Urinary bladder (tissue), 4 donors: ENCODE data around the gene RCAN1. TPM values are rescaled to one million over a fixed set of nuclear protein-coding genes. Genes with fewer than 3 reads are reported as not detected.
"Not testable (repeated sequence)": the region's sequence is repeated elsewhere in the genome, so short reads cannot be mapped to it uniquely, and the experiment has no call there.

Source experiments
- DNase-seq: peaks from one replicate; pipeline ENCODE4 v3.0.0-alpha.2; 2015; ENCODE audit errors: extremely low spot score
- H3K27ac ChIP-seq: one replicate; pipeline ENCODE4 v1.5.1; 2013; ENCODE audit warnings: low read depth, mild to moderate bottlenecking, moderate library complexity
- H3K36me3 ChIP-seq: one replicate; pipeline ENCODE4 v1.6.1; 2013; ENCODE audit warnings: mild to moderate bottlenecking, moderate library complexity; ENCODE audit not compliant: insufficient read depth
- H3K4me1 ChIP-seq: one replicate; pipeline ENCODE4 v1.6.1; 2013; ENCODE audit warnings: mild to moderate bottlenecking, moderate library complexity; ENCODE audit not compliant: insufficient read depth
- H3K4me3 ChIP-seq: one replicate; pipeline ENCODE4 v1.5.1; 2013; ENCODE audit warnings: low read depth, low read length
- WGBS: extraction: QIAGEN DNeasy Blood & Tissue Kit; methylation state at CpG from one replicate; pipeline ENCODE4 v1.1.7; 2013; 5-methylcytosine and 5-hydroxymethylcytosine counted together
- polyA plus RNA-seq: library from polyadenylated mRNA; stranded (reverse); fragments of 200-250 nt; gene quantifications from one replicate; pipeline ENCODE4 v1.2.3, GENCODE V29; 2013
- total RNA-seq: library from RNA; depleted of rRNA; stranded (reverse); fragments of >200 nt; gene quantifications from one replicate; pipeline ENCODE4 v1.2.3, GENCODE V29; 2014
- donor health status: healthy with polysubstance abuse.
- donor health status: healthy.

The RCAN1 gene
- total and polyA plus RNA-seq, 2 donors, result 26.6 to 27.4 TPM

- H3K4me1 ChIP-seq, result no peaks in the 10 kb centered on the region
- H3K4me3 ChIP-seq, result no peak overlapping the region
- no peak for DNase-seq
- H3K27ac ChIP-seq, result no peak overlapping the region
- no peaks in the 10 kb centered on the region for H3K36me3 ChIP-seq
- 28% methylated on average over 3 of the region's 3 CpGs for WGBS
Measured at GRCh38 chr21:34583926-34584563, 30.9 kb downstream of the RCAN1 start.

GRCh38 chr21:34582506-34583150 lies 32.3 kb downstream of the RCAN1 start:
- H3K36me3 ChIP-seq, result no peaks in the 10 kb centered on the region
- WGBS, result 82% methylated on average over 10 of the region's 10 CpGs
- no peak for DNase-seq
- H3K4me3 ChIP-seq, result no peak overlapping the region
- no peaks in the 10 kb centered on the region for H3K4me1 ChIP-seq
- no peak overlapping the region for H3K27ac ChIP-seq

- WGBS, result 53% methylated on average over 9 of the region's 9 CpGs
- Histone ChIP-seq H3K4me1 (no peaks in the 10 kb centered on the region), H3K4me3 (no peak overlapping the region), H3K27ac (no peak overlapping the region), H3K36me3 (no peaks in the 10 kb centered on the region)
- no peak for DNase-seq
Measured at GRCh38 chr21:34580181-34580700, 34.7 kb downstream of the RCAN1 start.

GRCh38 chr21:34579411-34579810 lies 35.5 kb downstream of the RCAN1 start:
- 90% methylated on average over 1 of the region's 1 CpG for WGBS
- DNase-seq, result no peak
- H3K36me3 ChIP-seq, result no peaks in the 10 kb centered on the region

GRCh38 chr21:34576041-34576511 lies 38.8 kb downstream of the RCAN1 start:
- H3K36me3 ChIP-seq, result no peaks in the 10 kb centered on the region
- DNase-seq, result no peak
- no peak overlapping the region for H3K27ac ChIP-seq
- no peaks in the 10 kb centered on the region for H3K4me1 ChIP-seq
- WGBS, result 35% methylated on average over 5 of the region's 5 CpGs
- H3K4me3 ChIP-seq, result no peak overlapping the region

More at GRCh38 chr21:34579411-34579810, 35.5 kb downstream of the RCAN1 start:
- H3K27ac ChIP-seq, result no peak overlapping the region
- no peaks in the 10 kb centered on the region for H3K4me1 ChIP-seq
- H3K4me3 ChIP-seq, result no peak overlapping the region

DNA sequence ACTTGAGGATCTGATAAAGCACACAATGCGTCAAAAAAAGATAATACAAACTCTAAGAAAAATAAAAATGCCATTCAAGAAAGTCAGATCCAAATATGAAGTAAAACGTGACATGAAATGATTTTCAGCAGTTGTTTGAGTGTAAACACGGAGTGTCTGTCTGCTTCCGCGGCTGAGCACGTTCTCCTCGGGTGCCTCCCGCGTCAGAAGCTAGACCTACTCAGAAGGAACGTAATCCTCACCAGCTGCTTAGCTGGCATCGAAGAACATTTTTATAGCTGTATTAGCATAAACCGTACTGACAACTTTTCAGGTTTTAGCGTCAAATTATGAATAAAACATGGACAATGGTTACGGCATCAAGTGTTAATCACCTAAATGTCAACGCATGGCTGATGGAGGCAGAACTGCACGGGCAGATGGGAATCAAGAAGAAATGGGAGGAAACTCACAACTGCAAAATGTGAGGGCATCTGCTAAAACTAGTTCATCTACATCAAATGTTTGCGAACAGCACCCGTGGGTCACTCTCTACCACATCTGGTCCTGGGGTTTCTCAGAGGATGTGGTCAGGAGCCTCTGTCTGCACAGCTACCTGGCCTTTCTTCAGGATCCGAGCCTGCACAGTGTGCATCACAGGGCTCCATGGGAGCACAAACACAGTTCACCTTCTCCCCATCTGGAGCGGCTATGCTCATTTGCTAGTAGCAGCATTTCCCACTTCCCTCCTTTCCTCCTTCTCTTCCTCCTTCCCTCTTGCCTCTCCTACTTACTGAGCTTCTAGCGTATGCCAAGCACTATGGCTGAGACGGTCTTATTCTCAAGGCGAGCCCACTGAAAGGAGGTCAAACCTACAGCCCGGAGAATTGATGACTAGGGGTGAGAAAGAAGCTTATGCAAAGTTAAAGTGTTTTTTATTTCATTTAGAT lies 40.0 kb downstream of the RCAN1 start:
- no peaks in the 10 kb centered on the region for H3K4me1 ChIP-seq
- no peak for DNase-seq
- no peaks in the 10 kb centered on the region for H3K36me3 ChIP-seq
- H3K4me3 ChIP-seq, result no peak overlapping the region
- 66% methylated on average over 24 of the region's 24 CpGs for WGBS
- no peak overlapping the region for H3K27ac ChIP-seq

DNA sequence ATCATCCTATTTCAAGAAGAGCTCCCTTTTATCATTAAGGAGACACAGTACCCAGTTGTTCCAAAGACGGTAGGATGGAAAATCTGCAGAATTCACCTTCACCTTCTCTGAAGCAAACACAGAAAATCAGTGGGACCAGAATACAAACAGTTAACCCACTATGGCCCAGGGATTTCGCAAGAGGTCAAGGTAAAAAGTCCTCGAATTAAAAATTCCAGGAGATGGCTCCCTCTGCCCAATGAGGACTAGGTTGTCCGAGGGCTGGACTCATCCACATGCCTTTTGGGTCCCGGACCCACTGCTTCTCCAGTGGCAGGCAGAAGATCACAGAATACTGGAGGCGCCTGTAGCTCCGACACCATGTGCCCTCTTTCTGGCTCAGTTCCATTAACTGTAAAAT lies 42.9 kb downstream of the RCAN1 start:
- H3K4me1 ChIP-seq, result no peaks in the 10 kb centered on the region
- no peak for DNase-seq
- H3K36me3 ChIP-seq, result no peaks in the 10 kb centered on the region
- WGBS, result 85% methylated on average over 7 of the region's 7 CpGs
- H3K4me3 ChIP-seq, result no peak overlapping the region
- no peak overlapping the region for H3K27ac ChIP-seq

DNA sequence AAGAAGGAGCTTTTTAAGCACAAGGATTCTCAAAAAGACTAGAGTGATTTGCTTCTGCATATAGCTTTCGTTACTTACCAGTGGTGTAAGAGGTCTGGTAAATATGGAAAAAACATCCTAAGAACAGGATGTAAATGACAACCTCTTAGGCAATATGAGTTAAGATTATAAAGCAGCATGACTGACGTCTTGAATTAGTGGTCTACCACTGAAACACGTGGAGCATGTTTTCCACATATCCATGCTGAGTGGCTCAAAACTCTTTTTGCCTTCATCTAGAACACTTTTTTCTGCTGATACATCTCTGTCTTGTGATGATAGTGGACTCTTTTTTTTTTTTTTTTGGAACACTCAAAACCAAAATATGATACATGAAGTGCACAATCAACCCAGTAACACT lies 44.6 kb downstream of the RCAN1 start:
- Histone ChIP-seq H3K36me3 (no peaks in the 10 kb centered on the region), H3K27ac (no peak overlapping the region), H3K4me3 (no peak overlapping the region), H3K4me1 (no peaks in the 10 kb centered on the region)
- no peak for DNase-seq
- 84% methylated on average over 3 of the region's 3 CpGs for WGBS

DNA sequence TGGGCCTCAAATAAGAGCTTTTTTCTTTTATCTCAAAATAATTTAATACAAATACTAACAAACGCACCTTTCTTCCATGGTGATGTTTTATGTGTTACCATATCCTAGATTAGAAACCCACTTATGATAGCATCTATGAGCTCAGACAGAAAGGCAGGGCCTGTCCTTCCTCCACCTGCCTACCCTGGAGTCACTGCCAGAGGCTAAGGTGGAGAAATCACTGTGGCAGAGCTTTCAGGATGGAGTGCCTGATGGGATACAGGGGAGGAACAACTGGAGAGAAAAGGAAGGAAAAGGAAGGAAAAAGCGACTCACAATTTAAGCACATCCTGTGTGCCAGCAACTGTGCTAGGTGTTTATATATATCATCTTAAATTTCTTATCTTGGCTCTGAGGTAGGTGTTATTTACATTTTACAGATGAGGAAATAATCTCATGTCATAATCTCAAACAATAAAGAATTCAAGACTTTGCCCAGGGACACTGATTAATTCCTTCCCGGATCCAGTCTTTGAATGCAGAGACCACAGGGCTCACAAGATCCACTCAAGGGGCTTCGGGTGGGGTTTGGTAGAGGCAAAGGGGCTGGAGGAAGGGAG lies 45.4 kb downstream of the RCAN1 start:
- Histone ChIP-seq H3K27ac (no peak overlapping the region), H3K36me3 (no peaks in the 10 kb centered on the region), H3K4me3 (no peak overlapping the region), H3K4me1 (no peaks in the 10 kb centered on the region)
- DNase-seq, result no peak
- 85% methylated on average over 4 of the region's 4 CpGs for WGBS

- not testable (repeated sequence) for H3K27ac ChIP-seq, H3K36me3 ChIP-seq, DNase-seq, H3K4me1 ChIP-seq, H3K4me3 ChIP-seq
- WGBS, result 97% methylated on average over 4 of the region's 4 CpGs
Measured at GRCh38 chr21:34568801-34569200, 46.1 kb downstream of the RCAN1 start.

- 95% methylated on average over 10 of the region's 10 CpGs for WGBS
- no peak overlapping the region for H3K27ac ChIP-seq
- no peak for DNase-seq
- H3K4me3 ChIP-seq, result no peak overlapping the region
- no peaks in the 10 kb centered on the region for H3K36me3 ChIP-seq
- no peaks in the 10 kb centered on the region for H3K4me1 ChIP-seq
Measured at GRCh38 chr21:34567604-34568155, 47.2 kb downstream of the RCAN1 start.

- Histone ChIP-seq H3K36me3 (no peaks in the 10 kb centered on the region), H3K4me1 (no peaks in the 10 kb centered on the region), H3K27ac (no peak overlapping the region), H3K4me3 (no peak overlapping the region)
- DNase-seq, result no peak
- 77% methylated on average over 4 of the region's 4 CpGs for WGBS
Measured at GRCh38 chr21:34565238-34565637, 49.7 kb downstream of the RCAN1 start.

- not testable (repeated sequence) for DNase-seq, H3K4me3 ChIP-seq, H3K27ac ChIP-seq, H3K4me1 ChIP-seq, H3K36me3 ChIP-seq
- WGBS, result 85% methylated on average over 2 of the region's 2 CpGs
Measured at GRCh38 chr21:34563370-34563769, 51.5 kb downstream of the RCAN1 start.
